Urinary bladder (tissue), 4 donors: ENCODE results near the gene GNLY. TPM values are rescaled to one million over a fixed set of nuclear protein-coding genes. Genes with fewer than 3 reads are reported as not detected.
"Not testable (repeated sequence)": the region's sequence is repeated elsewhere in the genome, so short reads cannot be mapped to it uniquely, and the experiment has no call there.

Source experiments
- DNase-seq: peaks from one replicate; pipeline ENCODE4 v3.0.0-alpha.2; 2015; ENCODE audit errors: extremely low spot score
- H3K27ac ChIP-seq: one replicate; pipeline ENCODE4 v1.5.1; 2013; ENCODE audit warnings: low read depth, mild to moderate bottlenecking, moderate library complexity
- H3K36me3 ChIP-seq: one replicate; pipeline ENCODE4 v1.6.1; 2013; ENCODE audit warnings: mild to moderate bottlenecking, moderate library complexity; ENCODE audit not compliant: insufficient read depth
- H3K4me1 ChIP-seq: one replicate; pipeline ENCODE4 v1.6.1; 2013; ENCODE audit warnings: mild to moderate bottlenecking, moderate library complexity; ENCODE audit not compliant: insufficient read depth
- H3K4me3 ChIP-seq: one replicate; pipeline ENCODE4 v1.5.1; 2013; ENCODE audit warnings: low read depth, low read length
- WGBS: extraction: QIAGEN DNeasy Blood & Tissue Kit; methylation state at CpG from one replicate; pipeline ENCODE4 v1.1.7; 2013; 5-methylcytosine and 5-hydroxymethylcytosine counted together
- polyA plus RNA-seq: library from polyadenylated mRNA; stranded (reverse); fragments of 200-250 nt; gene quantifications from one replicate; pipeline ENCODE4 v1.2.3, GENCODE V29; 2013
- total RNA-seq: library from RNA; depleted of rRNA; stranded (reverse); fragments of >200 nt; gene quantifications from one replicate; pipeline ENCODE4 v1.2.3, GENCODE V29; 2014
- donor health status: healthy with polysubstance abuse.
- donor health status: healthy.

GNLY gene
- total and polyA plus RNA-seq, 2 donors: 1.8 TPM; not detected in 1

GRCh38 chr2:85659324-85659981, 34.7 kb upstream of the GNLY start:
- DNase-seq: no peak
- H3K4me1 ChIP-seq: no peaks in the 10 kb centered on the region
- no peak overlapping the region for H3K4me3 ChIP-seq
- H3K36me3 ChIP-seq: no peaks in the 10 kb centered on the region
- H3K27ac ChIP-seq: no peak overlapping the region
- WGBS: 89% methylated on average over 13 of the region's 13 CpGs

- not testable (repeated sequence) for DNase-seq, H3K4me3 ChIP-seq, H3K27ac ChIP-seq, H3K36me3 ChIP-seq, H3K4me1 ChIP-seq
- WGBS: 92% methylated on average over 11 of the region's 11 CpGs
Observed at GRCh38 chr2:85660301-85660700, 33.9 kb upstream of the GNLY start.

GRCh38 chr2:85660725-85661124, 33.4 kb upstream of the GNLY start:
- Histone ChIP-seq H3K36me3 (no peaks in the 10 kb centered on the region), H3K4me1 (no peaks in the 10 kb centered on the region), H3K4me3 (no peak overlapping the region), H3K27ac (no peak overlapping the region)
- WGBS: 83% methylated on average over 7 of the region's 7 CpGs
- DNase-seq: no peak

- no peak overlapping the region for H3K27ac ChIP-seq
- WGBS: 67% methylated on average over 14 of the region's 14 CpGs
- no peak for DNase-seq
- H3K4me3 ChIP-seq: no peak overlapping the region
- no peaks in the 10 kb centered on the region for H3K4me1 ChIP-seq
- no peaks in the 10 kb centered on the region for H3K36me3 ChIP-seq
Observed at GRCh38 chr2:85661139-85661858, 32.9 kb upstream of the GNLY start.

GRCh38 chr2:85662899-85663593, 31.1 kb upstream of the GNLY start:
- Histone ChIP-seq H3K27ac (no peak overlapping the region), H3K36me3 (no peaks in the 10 kb centered on the region), H3K4me3 (no peak overlapping the region), H3K4me1 (no peaks in the 10 kb centered on the region)
- no peak for DNase-seq
- WGBS: 86% methylated on average over 10 of the region's 10 CpGs

- H3K27ac ChIP-seq: no peak overlapping the region
- 96% methylated on average over 23 of the region's 23 CpGs for WGBS
- no peak overlapping the region for H3K4me3 ChIP-seq
- H3K36me3 ChIP-seq: no peaks in the 10 kb centered on the region
- DNase-seq: no peak
- H3K4me1 ChIP-seq: no peaks in the 10 kb centered on the region
Observed at GRCh38 chr2:85663594-85664565, 30.3 kb upstream of the GNLY start.

- Histone ChIP-seq H3K4me3 (no peak overlapping the region), H3K27ac (no peak overlapping the region), H3K4me1 (no peaks in the 10 kb centered on the region), H3K36me3 (no peaks in the 10 kb centered on the region)
- 87% methylated on average over 11 of the region's 11 CpGs for WGBS
- no peak for DNase-seq
Observed at GRCh38 chr2:85665264-85665937, 28.8 kb upstream of the GNLY start.

GRCh38 chr2:85666016-85666415, 28.1 kb upstream of the GNLY start:
- 92% methylated on average over 6 of the region's 6 CpGs for WGBS
- Histone ChIP-seq H3K27ac (no peak overlapping the region), H3K4me1 (no peaks in the 10 kb centered on the region), H3K36me3 (no peaks in the 10 kb centered on the region), H3K4me3 (no peak overlapping the region)
- DNase-seq: no peak

GRCh38 chr2:85666435-85667316, 27.5 kb upstream of the GNLY start:
- H3K4me1 ChIP-seq: no peaks in the 10 kb centered on the region
- H3K36me3 ChIP-seq: no peaks in the 10 kb centered on the region
- no peak overlapping the region for H3K4me3 ChIP-seq
- H3K27ac ChIP-seq: no peak overlapping the region
- DNase-seq: no peak
- 82% methylated on average over 11 of the region's 11 CpGs for WGBS

- 86% methylated on average over 3 of the region's 3 CpGs for WGBS
- Histone ChIP-seq H3K27ac (no peak overlapping the region), H3K4me1 (no peaks in the 10 kb centered on the region), H3K4me3 (no peak overlapping the region), H3K36me3 (no peaks in the 10 kb centered on the region)
- no peak for DNase-seq
Observed at GRCh38 chr2:85667561-85668008, 26.6 kb upstream of the GNLY start.

- Histone ChIP-seq H3K4me3 (no peak within 1 kb of the TSS), H3K27ac (no peak within 1 kb of the TSS), H3K36me3 (no peaks in the 10 kb centered on the region), H3K4me1 (no peaks in the 10 kb centered on the region)
- no peak for DNase-seq
- WGBS: 86% methylated on average over 5 of the region's 5 CpGs
Observed at GRCh38 chr2:85668009-85668856, 25.9 kb upstream of the GNLY start, which contains the start of gene SFTPB. Gene SFTPB, minus strand, starts transcription at chr2:85668199. Its CDS starts 16 bp downstream, at chr2:85668183.
